CD14-positive monocyte (primary cell): ENCODE results near the gene SNX25. TPM values are rescaled to one million over a fixed set of nuclear protein-coding genes. Genes with fewer than 3 reads are reported as not detected.

Experiments
- DNase-seq, 3 donors: peaks; one replicate each; pipeline ENCODE4 v3.0.0-alpha.2; 2011 to 2022
- H2AFZ ChIP-seq: 2 replicates; pipeline ENCODE4 v1.6.0; 2012; ENCODE audit warnings: mild to moderate bottlenecking, low read depth, low read length, inconsistent platforms; ENCODE audit not compliant: insufficient read depth, poor library complexity, severe bottlenecking
- H3K27ac ChIP-seq, 2 donors: 1 replicate in 1 of 2; 2 replicates in 1 of 2; pipeline ENCODE4 v1.5.1; 2012 to 2013; ENCODE audit warnings: low read length in 2 of 2, control low read depth in 1 of 2, inconsistent platforms in 1 of 2, low read depth in 1 of 2, mild to moderate bottlenecking in 1 of 2
- H3K27me3 ChIP-seq, 2 donors: one replicate each; pipeline versions ENCODE4 v1.6.0 to v1.6.1; 2011 to 2013; ENCODE audit warnings: low read length in 2 of 2; ENCODE audit not compliant: control insufficient read depth in 2 of 2, insufficient read depth in 2 of 2
- H3K36me3 ChIP-seq, 2 donors: replicated peaks in 1 of 2; 1 replicate in 1 of 2; 2 replicates in 1 of 2; pipeline versions ENCODE4 v1.5.1 to v1.6.1; 2012 to 2013; ENCODE audit warnings: low read length in 2 of 2, control low read depth in 1 of 2, inconsistent platforms in 1 of 2, mild to moderate bottlenecking in 1 of 2; ENCODE audit not compliant: insufficient read depth in 2 of 2, control insufficient read depth in 1 of 2
- H3K4me1 ChIP-seq, 2 donors: 1 replicate in 1 of 2; 2 replicates in 1 of 2; pipeline versions ENCODE4 v1.5.1 to v1.6.1; 2012 to 2013; ENCODE audit warnings: low read length in 2 of 2, control low read depth in 1 of 2, inconsistent platforms in 1 of 2, mild to moderate bottlenecking in 1 of 2, moderate library complexity in 1 of 2; ENCODE audit not compliant: insufficient read depth in 2 of 2, control insufficient read depth in 1 of 2
- H3K4me2 ChIP-seq: replicated peaks from 2 replicates; pipeline ENCODE3; 2012; ENCODE audit warnings: low read length, moderate library complexity, mild to moderate bottlenecking; ENCODE audit not compliant: poor library complexity, severe bottlenecking; ENCODE audit errors: extremely low read depth
- H3K4me3 ChIP-seq, 3 experiments: fragments of 200-600 bp in 1 of 3; sonication (generic) in 1 of 3; replicated peaks in 1 of 3; 1 replicate in 2 of 3; 2 replicates in 1 of 3; pipeline ENCODE4 v1.5.1; 2011 to 2013; ENCODE audit warnings: low read length in 3 of 3, mild to moderate bottlenecking in 3 of 3, control low read depth in 2 of 3, low read depth in 2 of 3, inconsistent platforms in 1 of 3, moderate library complexity in 1 of 3
- H3K79me2 ChIP-seq: 2 replicates; pipeline ENCODE4 v1.6.0; 2012; ENCODE audit warnings: mild to moderate bottlenecking, control low read depth, inconsistent platforms, low read length, moderate library complexity; ENCODE audit not compliant: insufficient read depth
- H3K9ac ChIP-seq: 2 replicates; pipeline ENCODE4 v1.6.0; 2017; ENCODE audit warnings: low read length, mild to moderate bottlenecking; ENCODE audit not compliant: insufficient read depth, poor library complexity, severe bottlenecking
- H3K9me3 ChIP-seq, 2 donors: replicated peaks in 1 of 2; 1 replicate in 1 of 2; 2 replicates in 1 of 2; pipeline versions ENCODE4 v1.5.1 to v1.6.1; 2012 to 2013; ENCODE audit warnings: low read length in 2 of 2, control low read depth in 1 of 2; ENCODE audit not compliant: control insufficient read depth in 1 of 2, insufficient read depth in 1 of 2
- H4K20me1 ChIP-seq: 2 replicates; pipeline ENCODE4 v1.6.0; 2012; ENCODE audit warnings: mild to moderate bottlenecking, low read length, control low read depth, moderate library complexity; ENCODE audit not compliant: insufficient read depth
- H3K27ac Mint-ChIP-seq, 7 donors: one replicate each; pipeline ENCODE4 v1.8.0; 2020; ENCODE audit warnings: mild to moderate bottlenecking in 7 of 7, mixed read lengths in 7 of 7, moderate library complexity in 6 of 7, inconsistent platforms in 2 of 7
- H3K27me3 Mint-ChIP-seq, 3 donors: one replicate each; pipeline ENCODE4 v1.8.0; 2021 to 2022; ENCODE audit warnings: low read depth in 3 of 3, mild to moderate bottlenecking in 3 of 3, mixed read lengths in 3 of 3, moderate library complexity in 3 of 3, inconsistent platforms in 1 of 3
- H3K36me3 Mint-ChIP-seq, 2 donors: one replicate each; pipeline ENCODE4 v1.8.0; 2020; ENCODE audit warnings: mixed read lengths in 2 of 2, inconsistent platforms in 1 of 2, mild to moderate bottlenecking in 1 of 2
- H3K4me1 Mint-ChIP-seq: one replicate; pipeline ENCODE4 v1.8.0; 2020; ENCODE audit warnings: mild to moderate bottlenecking, mixed read lengths
- H3K4me3 Mint-ChIP-seq, 2 donors: one replicate each; pipeline ENCODE4 v1.8.0; 2020; ENCODE audit warnings: mild to moderate bottlenecking in 2 of 2, mixed read lengths in 2 of 2, moderate library complexity in 1 of 2
- H3K9me3 Mint-ChIP-seq, 7 donors: one replicate each; pipeline ENCODE4 v1.8.0; 2020 to 2022; ENCODE audit warnings: mixed read lengths in 7 of 7, mild to moderate bottlenecking in 6 of 7, moderate library complexity in 6 of 7, inconsistent platforms in 2 of 7
- CTCF ChIP-seq: fragments of 200-600 bp; IDR thresholded peaks from one replicate; pipeline ENCODE4 v1.8.0; 2022; ENCODE audit warnings: antibody characterized with exemption, mild to moderate bottlenecking
- intact Hi-C, 2 donors: fragments of 100-400 bp; cut with micrococcal nuclease; formaldehyde crosslinking; loops; one replicate each; pipeline versions ENCODE4 v1.15.0 to v1.15.1; 2023
- polyA plus RNA-seq, 3 donors: library from polyadenylated mRNA; depleted of rRNA in 1 of 3; unstranded in 2 of 3; stranded (reverse) in 1 of 3; fragments of 300-500 nt in 2 of 3; fragments of >200 nt in 1 of 3; fragmentation: Illumina TruSeq in 2 of 3; gene quantifications; 1 replicate in 2 of 3; 2 replicates in 1 of 3; pipeline ENCODE4 v1.2.3, GENCODE V29; 2012 to 2021

Gene SNX25
- polyA plus RNA-seq, 3 donors, result 0.31 to 0.40 (median 0.36) TPM

DNA sequence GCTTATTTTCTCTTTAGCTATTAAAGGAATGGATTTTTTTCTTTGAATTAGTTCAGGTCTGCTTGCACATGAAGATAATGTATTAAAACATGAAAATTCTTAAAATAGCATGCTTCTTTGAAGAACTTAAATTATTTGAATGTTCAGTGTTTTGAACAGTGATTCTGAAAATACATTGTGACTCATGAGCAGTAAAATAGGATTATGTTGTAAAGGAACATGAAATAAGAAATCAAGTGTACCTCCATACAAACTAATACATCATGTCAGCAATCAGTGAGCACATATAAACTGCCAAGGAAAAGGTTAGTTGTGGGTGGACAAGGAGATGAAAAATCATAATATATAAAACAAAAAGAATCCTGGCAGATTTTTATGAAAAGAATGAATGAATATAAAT lies 66.1 kb downstream of the SNX25 start:
- Mint-ChIP-seq H3K4me1 (no peaks in the 10 kb centered on the region), H3K4me3 (no peak overlapping the region), H3K9me3 (peaks cover 0 to 1% (median 0%) of the 10 kb centered on the region in 7 donors), H3K27ac (no peak overlapping the region), H3K36me3 (no peaks in the 10 kb centered on the region), H3K27me3 (peaks cover 2 to 10% (median 7%) of the 10 kb centered on the region in 3 donors)
- Histone ChIP-seq H3K9me3 (no peaks in the 10 kb centered on the region), H3K27ac (no peak overlapping the region), H3K36me3 (no peaks in the 10 kb centered on the region), H3K9ac (no peak overlapping the region), H3K79me2 (no peaks in the 10 kb centered on the region), H3K4me3 (no peak overlapping the region), H3K4me1 (no peaks in the 10 kb centered on the region), H4K20me1 (no peaks in the 10 kb centered on the region), H3K27me3 (no peaks in the 10 kb centered on the region), H2AFZ (no peak overlapping the region), H3K4me2 (no peak overlapping the region)
- no peak for TF ChIP-seq CTCF
- intact Hi-C loops, result no loop called here
- no peak for DNase-seq

DNA sequence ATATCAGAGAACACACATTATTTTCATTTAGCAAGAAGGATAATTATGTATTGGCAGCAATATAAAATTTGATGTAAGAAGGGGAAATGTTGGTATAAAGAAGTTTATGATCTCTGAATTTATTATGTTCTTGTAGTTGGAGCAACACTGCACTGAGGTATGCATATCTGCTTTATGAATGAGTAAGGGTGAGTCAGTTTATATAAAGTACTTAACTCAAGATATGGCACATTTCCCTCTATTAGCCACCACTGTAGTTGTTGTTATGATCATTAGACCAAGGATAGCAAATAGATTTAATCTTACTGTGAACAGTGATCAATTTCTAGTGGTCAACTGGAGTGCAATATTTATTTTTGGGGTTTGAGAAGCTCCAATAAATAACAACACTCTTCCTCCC lies 66.6 kb downstream of the SNX25 start:
- Mint-ChIP-seq H3K36me3 (no peaks in the 10 kb centered on the region), H3K27ac (no peak overlapping the region), H3K9me3 (peaks cover 0 to 1% (median 0%) of the 10 kb centered on the region in 7 donors), H3K27me3 (peaks cover 2 to 8% (median 3%) of the 10 kb centered on the region in 3 donors), H3K4me1 (no peaks in the 10 kb centered on the region), H3K4me3 (no peak overlapping the region)
- H3K27me3 ChIP-seq, result no peaks in the 10 kb centered on the region
- no peak for DNase-seq
- no peak overlapping the region for H3K4me3 ChIP-seq
- no peaks in the 10 kb centered on the region for H3K9me3 ChIP-seq
- H3K4me1 ChIP-seq, result no peaks in the 10 kb centered on the region
- no peaks in the 10 kb centered on the region for H4K20me1 ChIP-seq
- TF ChIP-seq CTCF, result no peak
- H3K4me2 ChIP-seq, result no peak overlapping the region
- H3K9ac ChIP-seq, result no peak overlapping the region
- H3K79me2 ChIP-seq, result no peaks in the 10 kb centered on the region
- intact Hi-C loops, result no loop called here
- H2AFZ ChIP-seq, result no peak overlapping the region
- H3K27ac ChIP-seq, result no peak overlapping the region
- no peaks in the 10 kb centered on the region for H3K36me3 ChIP-seq
